ENCODE measurements around the gene PLEKHA4.
"Not testable (repeated sequence)": the region's sequence is repeated elsewhere in the genome, so short reads cannot be mapped to it uniquely, and the experiment has no call there.

The PLEKHA4 gene

GRCh38 chr19:48796298-48797083 is 71.9 kb downstream of the PLEKHA4 start:
- no peak for DNase-seq (ENCODE audit: low read depth)

- no peak for DNase-seq (ENCODE audit: low read depth)
Measured at GRCh38 chr19:48795685-48796070, 72.7 kb downstream of the PLEKHA4 start.

GRCh38 chr19:48795055-48795684 is 73.2 kb downstream of the PLEKHA4 start:
- DNase-seq (ENCODE audit: low read depth): peak; percentile 76

GRCh38 chr19:48794291-48794690 is 74.1 kb downstream of the PLEKHA4 start:
- DNase-seq (ENCODE audit: low read depth): no peak

GRCh38 chr19:48793271-48793670 is 75.1 kb downstream of the PLEKHA4 start:
- no peak for DNase-seq (ENCODE audit: low read depth)

- DNase-seq (ENCODE audit: low read depth): not testable (repeated sequence)
Measured at GRCh38 chr19:48787331-48787730, 81.1 kb downstream of the PLEKHA4 start.

Data from T follicular helper cell (primary cell).